GM23338 (cell line): Measurements from ENCODE around the gene TOMM7. TPM values are rescaled to one million over a fixed set of nuclear protein-coding genes. Genes with fewer than 3 reads are reported as not detected.

Experiments
- ATAC-seq: fragments of 200-7000 bp; cut with Tn5 transposase; 3 replicates; pipeline ENCODE4 v1.9.1; 2020
- DNase-seq: peaks from one replicate; pipeline ENCODE4 v3.0.0-alpha.2; 2015; ENCODE audit warnings: low spot score
- H2AFZ ChIP-seq: fragments of 200-600 bp; sonication (generic); 2 replicates; pipeline ENCODE4 v1.8.0; 2016; ENCODE audit warnings: antibody characterized with exemption, mild to moderate bottlenecking, moderate library complexity
- H3F3A ChIP-seq: fragments of 200-600 bp; sonication (generic); replicated peaks from 2 replicates; pipeline ENCODE4 v1.8.0; 2017; ENCODE audit warnings: antibody characterized with exemption, mixed run types, low read depth
- H3K27ac ChIP-seq: fragments of 200-600 bp; sonication (generic); 2 replicates; pipeline ENCODE4 v1.6.1; 2016; ENCODE audit warnings: low read depth
- H3K27me3 ChIP-seq: fragments of 200-600 bp; sonication (generic); 2 replicates; pipeline ENCODE4 v1.8.0; 2016; ENCODE audit warnings: mild to moderate bottlenecking, mixed run types, moderate library complexity; ENCODE audit not compliant: insufficient read depth
- H3K36me3 ChIP-seq: fragments of 200-600 bp; sonication (generic); 2 replicates; pipeline ENCODE4 v1.8.0; 2016; ENCODE audit warnings: mild to moderate bottlenecking; ENCODE audit not compliant: insufficient read depth
- H3K4me1 ChIP-seq: fragments of 200-600 bp; sonication (generic); 2 replicates; pipeline ENCODE4 v1.8.0; 2016; ENCODE audit warnings: mild to moderate bottlenecking, moderate library complexity; ENCODE audit not compliant: insufficient read depth
- H3K4me2 ChIP-seq: fragments of 200-600 bp; sonication (generic); 2 replicates; pipeline ENCODE4 v1.7.1; 2017; ENCODE audit warnings: mixed run types
- H3K4me3 ChIP-seq: fragments of 200-600 bp; sonication (generic); 2 replicates; pipeline ENCODE4 v1.6.1; 2016; ENCODE audit warnings: mixed run types
- H3K79me2 ChIP-seq: fragments of 200-600 bp; sonication (generic); replicated peaks from 2 replicates; pipeline ENCODE4 v1.8.0; 2017; ENCODE audit warnings: mild to moderate bottlenecking; ENCODE audit not compliant: insufficient read depth
- H3K9me2 ChIP-seq: fragments of 200-600 bp; sonication (generic); 2 replicates; pipeline ENCODE4 v1.8.0; 2017; ENCODE audit not compliant: insufficient read depth
- H4K20me1 ChIP-seq: fragments of 200-600 bp; sonication (generic); replicated peaks from 2 replicates; pipeline ENCODE4 v1.8.0; 2017; ENCODE audit warnings: mild to moderate bottlenecking; ENCODE audit not compliant: insufficient read depth
- H3K27ac Mint-ChIP-seq: 2 replicates; pipeline ENCODE4 v1.8.0; 2020; ENCODE audit warnings: inconsistent platforms, mild to moderate bottlenecking, moderate library complexity, mixed read lengths
- H3K27me3 Mint-ChIP-seq: 3 replicates; pipeline ENCODE4 v1.8.0; 2022; ENCODE audit warnings: low read depth, mild to moderate bottlenecking, moderate library complexity, mixed read lengths, inconsistent platforms; ENCODE audit not compliant: insufficient read depth, poor library complexity
- H3K36me3 Mint-ChIP-seq: 3 replicates; pipeline ENCODE4 v1.8.0; 2021; ENCODE audit warnings: low read depth, mild to moderate bottlenecking, inconsistent platforms, moderate library complexity, mixed read lengths
- H3K4me1 Mint-ChIP-seq: 3 replicates; pipeline ENCODE4 v1.8.0; 2020; ENCODE audit warnings: mild to moderate bottlenecking, inconsistent platforms, mixed read lengths
- H3K4me3 Mint-ChIP-seq: 3 replicates; pipeline ENCODE4 v1.8.0; 2021; ENCODE audit warnings: moderate library complexity, mild to moderate bottlenecking, inconsistent platforms, mixed read lengths
- H3K9me3 Mint-ChIP-seq: 3 replicates; pipeline ENCODE4 v1.8.0; 2020; ENCODE audit warnings: moderate library complexity, mild to moderate bottlenecking, inconsistent platforms, mixed read lengths
- CREB1 ChIP-seq: fragments of 250-450 bp; sonication (Bioruptor Pico); IDR thresholded peaks from 2 replicates; pipeline ENCODE4 v1.5.0; 2020; ENCODE audit warnings: low read depth, mild to moderate bottlenecking, moderate library complexity
- EZH2 ChIP-seq: fragments of 200-600 bp; sonication (generic); IDR thresholded peaks from one replicate; pipeline ENCODE4 v1.8.0; 2017; ENCODE audit warnings: antibody characterized with exemption, mild to moderate bottlenecking, low read depth; ENCODE audit not compliant: unreplicated experiment
- EZH2phosphoT487 ChIP-seq: fragments of 200-600 bp; sonication (generic); IDR thresholded peaks from one replicate; pipeline ENCODE4 v1.8.1; 2018; ENCODE audit warnings: antibody characterized with exemption; ENCODE audit not compliant: unreplicated experiment
- JUNB ChIP-seq: IDR thresholded peaks from one replicate; pipeline ENCODE4 v1.6.1; 2016; ENCODE audit warnings: antibody characterized with exemption; ENCODE audit not compliant: unreplicated experiment
- NANOG ChIP-seq: IDR thresholded peaks from 2 replicates; pipeline ENCODE4 v1.6.1; 2016; ENCODE audit warnings: antibody characterized with exemption, borderline replicate concordance
- POLR2AphosphoS5 ChIP-seq: IDR thresholded peaks from 2 replicates; pipeline ENCODE4 v1.6.1; 2016; ENCODE audit warnings: antibody characterized with exemption, low read depth
- STAT1 ChIP-seq: IDR thresholded peaks from one replicate; pipeline ENCODE4 v1.6.1; 2016; ENCODE audit warnings: antibody characterized with exemption; ENCODE audit not compliant: unreplicated experiment
- ZNF114 ChIP-seq: fragments of 250-450 bp; sonication (Bioruptor Pico); IDR thresholded peaks from 2 replicates; pipeline ENCODE4 v1.5.0; 2020; ENCODE audit warnings: mild to moderate bottlenecking, moderate library complexity
- ZNF331 ChIP-seq: fragments of 250-450 bp; sonication (Bioruptor Pico); IDR thresholded peaks from 2 replicates; pipeline ENCODE4 v1.5.0; 2020; ENCODE audit warnings: low read depth, mild to moderate bottlenecking, moderate library complexity
- polyA plus RNA-seq: library from polyadenylated mRNA; unstranded; fragments of >200 nt; fragmentation: Nextera tagmentation; extraction: Ambion mirVana; gene quantifications from 2 replicates; pipeline ENCODE4 v1.2.1, GENCODE V29; 2016
- total RNA-seq: library from RNA; depleted of rRNA; stranded (reverse); fragments of >200 nt; shearing (Covaris generic); gene quantifications from 2 replicates; pipeline ENCODE4 v1.2.3, GENCODE V29; 2014
- TF ChIP-seq, protein P1 (sequence below): fragments of 250-450 bp; sonication (Bioruptor Pico); IDR thresholded peaks from 2 replicates; pipeline ENCODE4 v1.5.0; 2020; ENCODE audit warnings: mild to moderate bottlenecking, moderate library complexity
- TF ChIP-seq, protein P2 (sequence below): IDR thresholded peaks from one replicate; pipeline ENCODE4 v1.6.1; 2018; ENCODE audit warnings: antibody characterized with exemption; ENCODE audit not compliant: unreplicated experiment
- TF ChIP-seq, protein P3 (sequence below), 2 experiments: fragments of 200-600 bp in 1 of 2; sonication (generic) in 1 of 2; conservative IDR thresholded peaks; 2 replicates each; pipeline versions ENCODE4 v1.5.1 to v1.6.1; 2016 to 2017; ENCODE audit warnings: antibody characterized with exemption in 2 of 2, low read depth in 2 of 2, mild to moderate bottlenecking in 2 of 2, moderate library complexity in 1 of 2
- TF ChIP-seq, protein P4 (sequence below): IDR thresholded peaks from 2 replicates; pipeline ENCODE4 v1.6.1; 2016; ENCODE audit warnings: antibody characterized with exemption

TOMM7 gene
- total and polyA plus RNA-seq, 2 experiments from 2014 or later, result 164 to 920 TPM

DNA sequence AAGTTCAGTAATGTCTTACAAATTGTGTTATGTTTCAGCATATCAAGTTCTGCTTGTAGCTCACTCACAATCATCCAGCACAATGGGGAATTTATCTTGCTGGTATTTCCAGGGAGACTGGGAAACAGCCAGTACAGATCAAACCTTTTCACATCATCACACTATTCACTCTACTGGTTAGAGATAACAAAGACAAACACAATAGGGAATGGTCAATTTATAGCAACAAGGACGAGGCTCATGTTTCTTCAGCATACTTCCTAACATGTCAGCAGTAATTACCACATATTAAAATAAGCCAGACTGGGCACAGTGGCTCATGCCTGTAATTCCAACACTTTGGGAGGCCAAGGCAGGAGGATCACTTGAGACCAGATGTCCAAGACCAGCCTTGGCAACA lies 38.3 kb downstream of the TOMM7 start:
- peaks cover under 1% of the 10 kb centered on the region; the same call in 1 of the 3 replicates for H3K36me3 Mint-ChIP-seq
- no peaks in the 10 kb centered on the region for H3K36me3 ChIP-seq
- DNase-seq, result no peak
- TF ChIP-seq, protein P1, sequence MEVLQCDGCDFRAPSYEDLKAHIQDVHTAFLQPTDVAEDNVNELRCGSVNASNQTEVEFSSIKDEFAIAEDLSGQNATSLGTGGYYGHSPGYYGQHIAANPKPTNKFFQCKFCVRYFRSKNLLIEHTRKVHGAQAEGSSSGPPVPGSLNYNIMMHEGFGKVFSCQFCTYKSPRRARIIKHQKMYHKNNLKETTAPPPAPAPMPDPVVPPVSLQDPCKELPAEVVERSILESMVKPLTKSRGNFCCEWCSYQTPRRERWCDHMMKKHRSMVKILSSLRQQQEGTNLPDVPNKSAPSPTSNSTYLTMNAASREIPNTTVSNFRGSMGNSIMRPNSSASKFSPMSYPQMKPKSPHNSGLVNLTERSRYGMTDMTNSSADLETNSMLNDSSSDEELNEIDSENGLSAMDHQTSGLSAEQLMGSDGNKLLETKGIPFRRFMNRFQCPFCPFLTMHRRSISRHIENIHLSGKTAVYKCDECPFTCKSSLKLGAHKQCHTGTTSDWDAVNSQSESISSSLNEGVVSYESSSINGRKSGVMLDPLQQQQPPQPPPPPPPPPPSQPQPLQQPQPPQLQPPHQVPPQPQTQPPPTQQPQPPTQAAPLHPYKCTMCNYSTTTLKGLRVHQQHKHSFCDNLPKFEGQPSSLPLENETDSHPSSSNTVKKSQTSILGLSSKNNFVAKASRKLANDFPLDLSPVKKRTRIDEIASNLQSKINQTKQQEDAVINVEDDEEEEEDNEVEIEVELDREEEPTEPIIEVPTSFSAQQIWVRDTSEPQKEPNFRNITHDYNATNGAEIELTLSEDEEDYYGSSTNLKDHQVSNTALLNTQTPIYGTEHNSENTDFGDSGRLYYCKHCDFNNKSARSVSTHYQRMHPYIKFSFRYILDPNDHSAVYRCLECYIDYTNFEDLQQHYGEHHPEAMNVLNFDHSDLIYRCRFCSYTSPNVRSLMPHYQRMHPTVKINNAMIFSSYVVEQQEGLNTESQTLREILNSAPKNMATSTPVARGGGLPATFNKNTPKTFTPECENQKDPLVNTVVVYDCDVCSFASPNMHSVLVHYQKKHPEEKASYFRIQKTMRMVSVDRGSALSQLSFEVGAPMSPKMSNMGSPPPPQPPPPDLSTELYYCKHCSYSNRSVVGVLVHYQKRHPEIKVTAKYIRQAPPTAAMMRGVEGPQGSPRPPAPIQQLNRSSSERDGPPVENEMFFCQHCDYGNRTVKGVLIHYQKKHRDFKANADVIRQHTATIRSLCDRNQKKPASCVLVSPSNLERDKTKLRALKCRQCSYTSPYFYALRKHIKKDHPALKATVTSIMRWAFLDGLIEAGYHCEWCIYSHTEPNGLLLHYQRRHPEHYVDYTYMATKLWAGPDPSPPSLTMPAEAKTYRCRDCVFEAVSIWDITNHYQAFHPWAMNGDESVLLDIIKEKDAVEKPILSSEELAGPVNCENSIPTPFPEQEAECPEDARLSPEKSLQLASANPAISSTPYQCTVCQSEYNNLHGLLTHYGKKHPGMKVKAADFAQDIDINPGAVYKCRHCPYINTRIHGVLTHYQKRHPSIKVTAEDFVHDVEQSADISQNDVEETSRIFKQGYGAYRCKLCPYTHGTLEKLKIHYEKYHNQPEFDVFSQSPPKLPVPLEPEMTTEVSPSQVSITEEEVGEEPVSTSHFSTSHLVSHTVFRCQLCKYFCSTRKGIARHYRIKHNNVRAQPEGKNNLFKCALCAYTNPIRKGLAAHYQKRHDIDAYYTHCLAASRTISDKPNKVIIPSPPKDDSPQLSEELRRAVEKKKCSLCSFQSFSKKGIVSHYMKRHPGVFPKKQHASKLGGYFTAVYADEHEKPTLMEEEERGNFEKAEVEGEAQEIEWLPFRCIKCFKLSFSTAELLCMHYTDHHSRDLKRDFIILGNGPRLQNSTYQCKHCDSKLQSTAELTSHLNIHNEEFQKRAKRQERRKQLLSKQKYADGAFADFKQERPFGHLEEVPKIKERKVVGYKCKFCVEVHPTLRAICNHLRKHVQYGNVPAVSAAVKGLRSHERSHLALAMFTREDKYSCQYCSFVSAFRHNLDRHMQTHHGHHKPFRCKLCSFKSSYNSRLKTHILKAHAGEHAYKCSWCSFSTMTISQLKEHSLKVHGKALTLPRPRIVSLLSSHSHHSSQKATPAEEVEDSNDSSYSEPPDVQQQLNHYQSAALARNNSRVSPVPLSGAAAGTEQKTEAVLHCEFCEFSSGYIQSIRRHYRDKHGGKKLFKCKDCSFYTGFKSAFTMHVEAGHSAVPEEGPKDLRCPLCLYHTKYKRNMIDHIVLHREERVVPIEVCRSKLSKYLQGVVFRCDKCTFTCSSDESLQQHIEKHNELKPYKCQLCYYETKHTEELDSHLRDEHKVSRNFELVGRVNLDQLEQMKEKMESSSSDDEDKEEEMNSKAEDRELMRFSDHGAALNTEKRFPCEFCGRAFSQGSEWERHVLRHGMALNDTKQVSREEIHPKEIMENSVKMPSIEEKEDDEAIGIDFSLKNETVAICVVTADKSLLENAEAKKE (CRISPR knock-in tag), result no peak
- TF ChIP-seq EZH2phosphoT487 (no peak), CREB1 (no peak), EZH2 (no peak), STAT1 (no peak), ZNF114 (no peak), NANOG (no peak), JUNB (no peak), ZNF331 (CRISPR knock-in tag) (no peak), POLR2AphosphoS5 (no peak)
- TF ChIP-seq, protein P2, sequence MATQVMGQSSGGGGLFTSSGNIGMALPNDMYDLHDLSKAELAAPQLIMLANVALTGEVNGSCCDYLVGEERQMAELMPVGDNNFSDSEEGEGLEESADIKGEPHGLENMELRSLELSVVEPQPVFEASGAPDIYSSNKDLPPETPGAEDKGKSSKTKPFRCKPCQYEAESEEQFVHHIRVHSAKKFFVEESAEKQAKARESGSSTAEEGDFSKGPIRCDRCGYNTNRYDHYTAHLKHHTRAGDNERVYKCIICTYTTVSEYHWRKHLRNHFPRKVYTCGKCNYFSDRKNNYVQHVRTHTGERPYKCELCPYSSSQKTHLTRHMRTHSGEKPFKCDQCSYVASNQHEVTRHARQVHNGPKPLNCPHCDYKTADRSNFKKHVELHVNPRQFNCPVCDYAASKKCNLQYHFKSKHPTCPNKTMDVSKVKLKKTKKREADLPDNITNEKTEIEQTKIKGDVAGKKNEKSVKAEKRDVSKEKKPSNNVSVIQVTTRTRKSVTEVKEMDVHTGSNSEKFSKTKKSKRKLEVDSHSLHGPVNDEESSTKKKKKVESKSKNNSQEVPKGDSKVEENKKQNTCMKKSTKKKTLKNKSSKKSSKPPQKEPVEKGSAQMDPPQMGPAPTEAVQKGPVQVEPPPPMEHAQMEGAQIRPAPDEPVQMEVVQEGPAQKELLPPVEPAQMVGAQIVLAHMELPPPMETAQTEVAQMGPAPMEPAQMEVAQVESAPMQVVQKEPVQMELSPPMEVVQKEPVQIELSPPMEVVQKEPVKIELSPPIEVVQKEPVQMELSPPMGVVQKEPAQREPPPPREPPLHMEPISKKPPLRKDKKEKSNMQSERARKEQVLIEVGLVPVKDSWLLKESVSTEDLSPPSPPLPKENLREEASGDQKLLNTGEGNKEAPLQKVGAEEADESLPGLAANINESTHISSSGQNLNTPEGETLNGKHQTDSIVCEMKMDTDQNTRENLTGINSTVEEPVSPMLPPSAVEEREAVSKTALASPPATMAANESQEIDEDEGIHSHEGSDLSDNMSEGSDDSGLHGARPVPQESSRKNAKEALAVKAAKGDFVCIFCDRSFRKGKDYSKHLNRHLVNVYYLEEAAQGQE, result no peak
- TF ChIP-seq, protein P3, sequence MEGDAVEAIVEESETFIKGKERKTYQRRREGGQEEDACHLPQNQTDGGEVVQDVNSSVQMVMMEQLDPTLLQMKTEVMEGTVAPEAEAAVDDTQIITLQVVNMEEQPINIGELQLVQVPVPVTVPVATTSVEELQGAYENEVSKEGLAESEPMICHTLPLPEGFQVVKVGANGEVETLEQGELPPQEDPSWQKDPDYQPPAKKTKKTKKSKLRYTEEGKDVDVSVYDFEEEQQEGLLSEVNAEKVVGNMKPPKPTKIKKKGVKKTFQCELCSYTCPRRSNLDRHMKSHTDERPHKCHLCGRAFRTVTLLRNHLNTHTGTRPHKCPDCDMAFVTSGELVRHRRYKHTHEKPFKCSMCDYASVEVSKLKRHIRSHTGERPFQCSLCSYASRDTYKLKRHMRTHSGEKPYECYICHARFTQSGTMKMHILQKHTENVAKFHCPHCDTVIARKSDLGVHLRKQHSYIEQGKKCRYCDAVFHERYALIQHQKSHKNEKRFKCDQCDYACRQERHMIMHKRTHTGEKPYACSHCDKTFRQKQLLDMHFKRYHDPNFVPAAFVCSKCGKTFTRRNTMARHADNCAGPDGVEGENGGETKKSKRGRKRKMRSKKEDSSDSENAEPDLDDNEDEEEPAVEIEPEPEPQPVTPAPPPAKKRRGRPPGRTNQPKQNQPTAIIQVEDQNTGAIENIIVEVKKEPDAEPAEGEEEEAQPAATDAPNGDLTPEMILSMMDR (conservative IDR thresholded peaks at IDR 0.05; ENCODE audit: low read depth in 2 of 2), result no peak
- TF ChIP-seq, protein P4, sequence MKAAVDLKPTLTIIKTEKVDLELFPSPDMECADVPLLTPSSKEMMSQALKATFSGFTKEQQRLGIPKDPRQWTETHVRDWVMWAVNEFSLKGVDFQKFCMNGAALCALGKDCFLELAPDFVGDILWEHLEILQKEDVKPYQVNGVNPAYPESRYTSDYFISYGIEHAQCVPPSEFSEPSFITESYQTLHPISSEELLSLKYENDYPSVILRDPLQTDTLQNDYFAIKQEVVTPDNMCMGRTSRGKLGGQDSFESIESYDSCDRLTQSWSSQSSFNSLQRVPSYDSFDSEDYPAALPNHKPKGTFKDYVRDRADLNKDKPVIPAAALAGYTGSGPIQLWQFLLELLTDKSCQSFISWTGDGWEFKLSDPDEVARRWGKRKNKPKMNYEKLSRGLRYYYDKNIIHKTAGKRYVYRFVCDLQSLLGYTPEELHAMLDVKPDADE, result no peak
- H3K4me1 Mint-ChIP-seq, result no peaks in the 10 kb centered on the region; the same call in 2 of the 3 replicates
- H4K20me1 ChIP-seq, result no peaks in the 10 kb centered on the region
- no peak overlapping the region for H3K27ac Mint-ChIP-seq
- H3K4me2 ChIP-seq, result no peak overlapping the region
- H3K27me3 ChIP-seq, result no peaks in the 10 kb centered on the region
- H3K27me3 Mint-ChIP-seq, result no peaks in the 10 kb centered on the region
- no peaks in the 10 kb centered on the region for H3K4me1 ChIP-seq
- no peak for ATAC-seq
- no peaks in the 10 kb centered on the region for H3K79me2 ChIP-seq
- H3K4me3 Mint-ChIP-seq, result no peak overlapping the region
- peak overlapping the region; percentile 10; the same call in 1 of the 2 replicates for H2AFZ ChIP-seq
- no peaks in the 10 kb centered on the region for H3F3A ChIP-seq
- no peak overlapping the region for H3K27ac ChIP-seq
- peaks cover 4% of the 10 kb centered on the region; the same call in 2 of the 3 replicates for H3K9me3 Mint-ChIP-seq
- H3K9me2 ChIP-seq, result peaks cover 11% of the 10 kb centered on the region
- H3K4me3 ChIP-seq, result no peak overlapping the region
